BLaER1 treated with 17β-estradiol and CSF1 and Interleukin-3, amounts not matched to agents 10 nM and 100 nM (cell line): ENCODE results near the gene PLCB3.

Source experiments
- H3K27ac ChIP-seq, 11 experiments: shearing (Covaris generic); formaldehyde crosslinking; 2 replicates each; pipeline ENCODE4 v1.8.1; 2022
- H3K27me3 ChIP-seq, 11 experiments: shearing (Covaris generic); formaldehyde crosslinking; 2 replicates each; pipeline ENCODE4 v1.8.1; 2022
- H3K36me3 ChIP-seq, 11 experiments: shearing (Covaris generic); formaldehyde crosslinking; 2 replicates each; pipeline ENCODE4 v1.8.1; 2022
- H3K4me1 ChIP-seq, 10 experiments: shearing (Covaris generic); formaldehyde crosslinking; 2 replicates each; pipeline ENCODE4 v1.8.1; 2022
- H3K4me2 ChIP-seq, 11 experiments: shearing (Covaris generic); formaldehyde crosslinking; 2 replicates each; pipeline ENCODE4 v1.8.1; 2022
- H3K4me3 ChIP-seq, 10 experiments: shearing (Covaris generic); formaldehyde crosslinking; 2 replicates each; pipeline ENCODE4 v1.8.1; 2022
- H3K9ac ChIP-seq, 11 experiments: shearing (Covaris generic); formaldehyde crosslinking; 2 replicates each; pipeline ENCODE4 v1.8.1; 2022
- H3K9me3 ChIP-seq, 11 experiments: shearing (Covaris generic); formaldehyde crosslinking; replicated peaks in 1 of 11; 2 replicates each; pipeline ENCODE4 v1.8.1; 2022
- H4K20me1 ChIP-seq, 11 experiments: shearing (Covaris generic); formaldehyde crosslinking; 2 replicates each; pipeline ENCODE4 v1.8.1; 2022
- Cebpa-rat ChIP-seq, 11 experiments: shearing (Covaris generic); IDR thresholded peaks; 2 replicates each; pipeline ENCODE4 v1.8.1; 2022

PLCB3 gene

DNA sequence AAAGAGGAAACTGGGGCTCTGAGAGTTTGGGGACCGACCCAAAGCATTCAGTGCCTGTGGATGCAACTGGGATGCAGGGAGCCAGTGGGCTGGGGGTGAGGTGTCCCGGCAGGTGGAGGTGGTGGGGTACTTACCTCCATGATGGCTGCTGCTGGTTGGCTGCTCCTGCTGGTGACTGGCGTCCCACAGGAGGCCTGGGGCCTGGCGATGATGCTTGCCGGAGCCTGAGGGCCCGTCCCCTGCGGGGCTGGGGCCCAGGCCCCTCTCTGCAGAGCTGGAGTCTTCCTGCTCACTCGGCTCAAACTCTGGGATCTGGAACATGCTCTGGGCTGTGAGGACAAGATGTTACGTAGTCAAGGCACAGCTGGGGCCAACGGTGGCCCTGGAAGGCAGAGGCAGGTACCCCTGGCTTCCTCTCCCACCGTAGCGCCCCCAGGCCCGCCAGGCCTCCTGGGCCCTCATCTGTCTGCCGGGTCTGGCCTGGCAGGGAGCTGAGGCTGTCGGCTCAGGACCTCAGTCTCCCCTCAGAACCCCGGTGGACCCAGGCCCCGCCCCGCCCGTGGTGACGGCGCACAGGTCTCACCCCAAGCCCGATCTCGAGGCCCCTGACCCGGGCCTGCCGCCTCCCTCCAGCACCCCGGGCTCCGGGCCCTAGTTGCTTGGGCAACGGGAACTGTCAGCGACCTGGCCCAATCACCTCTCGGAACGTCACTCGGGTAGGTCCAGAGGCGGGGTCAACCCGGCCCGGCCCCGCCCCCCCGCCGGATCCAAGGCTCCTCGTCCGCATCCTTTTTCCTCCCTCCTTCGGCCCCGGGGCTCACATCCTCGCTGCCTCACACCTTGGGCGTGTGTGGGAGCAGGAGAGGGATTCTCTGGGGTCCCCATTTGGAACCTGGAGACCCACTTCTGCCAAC lies 33.0 kb downstream of the PLCB3 start, which contains the start of gene BAD:
BAD (minus strand) TSS at position 618 of the 914 bp plus-strand sequence; CDS start at position 321, 297 bp downstream.
- Histone ChIP-seq H3K27ac (peak within 1 kb of the TSS; percentile 77 to 94 (median 85)), H3K4me1 (peaks cover 25 to 31% (median 26%) of the 10 kb centered on the region in 10 experiments), H3K4me3 (peak within 1 kb of the TSS; percentile 61 to 90 (median 80)), H3K27me3 (peaks cover 2 to 7% (median 3%) of the 10 kb centered on the region in 11 experiments; a peak in 21 of 22 replicates), H3K9me3 (no peaks in the 10 kb centered on the region), H3K4me2 (peak within 1 kb of the TSS; percentile 92 to 100 (median 96)), H4K20me1 (peaks cover 0 to 15% (median 1%) of the 10 kb centered on the region in 11 experiments; a peak in 3 of 22 replicates), H3K9ac (peak within 1 kb of the TSS; percentile 80 to 92 (median 88)), H3K36me3 (peaks cover 0 to 26% (median 12%) of the 10 kb centered on the region in 11 experiments; a peak in 12 of 22 replicates)
- no peak for TF ChIP-seq Cebpa-rat (IDR thresholded peaks at IDR 0.05)

DNA sequence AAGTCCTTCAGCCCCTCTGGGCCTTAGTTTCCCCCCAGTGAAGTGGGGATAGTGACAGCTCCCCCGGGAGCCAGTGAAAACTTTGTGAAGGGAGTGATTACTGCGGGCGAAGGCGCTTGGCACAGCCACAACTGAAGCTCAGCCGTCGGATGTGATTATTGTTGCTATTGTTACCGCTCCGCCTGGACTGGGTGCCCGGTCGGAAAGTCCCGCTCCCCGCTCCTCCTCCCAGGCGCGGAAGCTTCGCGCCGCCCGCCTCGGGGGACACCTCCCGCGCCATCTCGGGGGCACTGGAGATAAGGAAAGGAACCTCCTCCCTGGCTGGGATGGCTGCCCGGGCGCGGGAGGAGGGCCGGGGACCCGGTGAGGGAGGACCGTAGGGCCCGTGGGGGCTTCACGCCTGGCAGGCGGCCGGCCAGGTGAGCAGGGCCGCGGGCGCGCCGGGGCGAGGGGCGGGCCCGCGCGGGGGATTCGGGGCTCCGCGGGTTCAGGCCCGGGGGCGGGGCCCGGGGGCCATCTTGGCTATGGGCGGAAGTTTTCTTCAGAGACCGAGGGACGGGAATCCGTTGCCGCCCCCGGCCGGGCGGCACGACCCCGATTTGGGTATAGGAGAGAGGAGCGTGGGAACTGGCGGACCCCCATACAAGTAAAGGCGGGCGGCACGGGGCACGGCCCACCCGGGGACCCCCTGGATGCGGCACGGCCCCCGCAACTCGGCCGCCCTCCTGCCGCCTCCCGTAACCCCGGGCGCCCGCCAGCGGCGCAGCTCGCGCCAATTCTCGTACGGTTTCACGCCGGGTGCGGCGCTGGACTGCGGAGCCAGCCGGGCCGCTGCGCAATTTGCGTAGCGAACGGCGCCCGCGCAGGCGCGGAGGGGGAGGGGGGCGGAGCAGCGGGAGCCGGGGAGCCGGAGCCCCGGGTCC lies 33.9 kb downstream of the PLCB3 start, which contains the start of gene GPR137:
GPR137 (plus strand) TSS at position 887 of the 923 bp plus-strand sequence. CDS start 677 bp downstream, outside the sequence.
- Histone ChIP-seq H3K4me3 (peak within 1 kb of the TSS; percentile 61 to 90 (median 80)), H3K9ac (peak within 1 kb of the TSS; percentile 80 to 92 (median 88)), H4K20me1 (peaks cover 0 to 25% (median 10%) of the 10 kb centered on the region in 11 experiments; a peak in 10 of 22 replicates), H3K27me3 (peaks cover 11 to 16% (median 12%) of the 10 kb centered on the region in 11 experiments), H3K36me3 (peaks cover 0 to 22% (median 10%) of the 10 kb centered on the region in 11 experiments; a peak in 12 of 22 replicates), H3K27ac (peak within 1 kb of the TSS; percentile 77 to 94 (median 85)), H3K9me3 (no peaks in the 10 kb centered on the region), H3K4me2 (peak within 1 kb of the TSS; percentile 94 to 100 (median 97)), H3K4me1 (peaks cover 25 to 31% (median 26%) of the 10 kb centered on the region in 10 experiments)
- TF ChIP-seq Cebpa-rat (IDR thresholded peaks at IDR 0.05): no peak

DNA sequence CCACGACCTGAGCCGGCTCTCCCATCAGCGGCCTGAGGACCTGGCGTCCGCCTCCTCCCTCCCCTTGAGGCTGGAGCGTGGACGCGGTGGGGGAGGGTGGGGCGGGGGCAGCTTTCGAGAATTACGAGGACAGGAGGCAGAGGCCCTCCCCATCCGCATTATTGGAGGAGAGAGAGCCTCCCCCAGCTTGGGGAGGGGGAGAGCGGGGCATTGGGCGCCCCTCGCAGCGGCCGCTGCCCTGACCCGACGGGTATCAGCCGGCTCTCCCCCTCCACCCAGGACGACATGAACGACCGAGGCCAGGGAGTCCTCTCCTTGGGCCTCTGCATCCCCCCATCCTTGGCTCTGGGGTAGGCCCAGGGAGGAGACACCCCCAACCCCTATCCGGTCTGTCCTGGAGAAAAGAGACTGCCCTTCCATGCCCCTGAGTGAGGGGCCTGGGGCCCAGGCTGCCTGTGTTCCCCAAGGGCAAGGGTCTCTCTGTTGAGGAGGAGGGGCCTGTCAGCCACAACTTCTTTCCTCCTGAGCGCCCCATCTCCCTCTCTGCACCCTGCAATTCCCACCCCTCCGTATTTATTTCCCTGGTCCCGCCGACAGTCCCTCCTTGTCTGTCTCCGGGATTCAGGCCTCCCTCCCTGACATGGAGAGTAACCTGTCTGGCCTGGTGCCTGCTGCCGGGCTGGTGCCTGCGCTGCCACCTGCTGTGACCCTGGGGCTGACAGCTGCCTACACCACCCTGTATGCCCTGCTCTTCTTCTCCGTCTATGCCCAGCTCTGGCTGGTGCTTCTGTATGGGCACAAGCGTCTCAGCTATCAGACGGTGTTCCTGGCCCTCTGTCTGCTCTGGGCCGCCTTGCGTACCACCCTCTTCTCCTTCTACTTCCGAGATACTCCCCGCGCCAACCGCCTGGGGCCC lies 34.8 kb downstream of the PLCB3 start:
- Histone ChIP-seq H3K9me3 (no peaks in the 10 kb centered on the region), H3K4me2 (peak overlapping the region; percentile 94 to 100 (median 97)), H4K20me1 (peaks cover 0 to 34% (median 19%) of the 10 kb centered on the region in 11 experiments; a peak in 14 of 22 replicates), H3K27me3 (peaks cover 21 to 25% (median 21%) of the 10 kb centered on the region in 11 experiments), H3K4me1 (peaks cover 25 to 31% (median 26%) of the 10 kb centered on the region in 10 experiments), H3K9ac (peak overlapping the region; percentile 80 to 92 (median 88)), H3K27ac (peak overlapping the region in 10 of 11 experiments; percentile 43 to 94 (median 84); a peak in 18 of 22 replicates), H3K36me3 (peaks cover 0 to 20% (median 10%) of the 10 kb centered on the region in 11 experiments; a peak in 12 of 22 replicates), H3K4me3 (peak overlapping the region; percentile 61 to 90 (median 80))
- TF ChIP-seq Cebpa-rat (IDR thresholded peaks at IDR 0.05): no peak

DNA sequence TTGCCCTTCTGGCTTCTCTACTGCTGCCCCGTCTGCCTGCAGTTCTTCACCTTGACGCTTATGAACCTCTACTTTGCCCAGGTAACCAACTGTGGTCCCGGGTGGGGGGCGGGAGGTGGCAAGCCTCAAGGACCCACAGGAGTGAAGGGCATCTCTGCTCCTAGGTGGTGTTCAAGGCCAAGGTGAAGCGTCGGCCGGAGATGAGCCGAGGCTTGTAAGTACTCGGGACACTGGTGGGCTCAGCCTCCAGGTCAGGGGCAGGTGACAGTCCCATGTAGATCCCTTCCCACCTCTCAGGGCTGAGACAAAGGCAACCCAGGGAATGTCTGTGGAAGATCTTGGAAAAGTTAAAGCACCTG lies 35.5 kb downstream of the PLCB3 start:
- Histone ChIP-seq H3K27me3 (peaks cover 27 to 32% (median 28%) of the 10 kb centered on the region in 11 experiments), H3K4me1 (peaks cover 27 to 37% (median 29%) of the 10 kb centered on the region in 10 experiments), H3K36me3 (peaks cover 0 to 15% (median 9%) of the 10 kb centered on the region in 11 experiments; a peak in 12 of 22 replicates), H3K9ac (peak overlapping the region in 3 of 11 experiments; percentile 13 to 89 (median 15); a peak in 6 of 22 replicates), H3K4me3 (no peak overlapping the region), H3K4me2 (peak overlapping the region; percentile 94 to 100 (median 97)), H3K27ac (no peak overlapping the region), H3K9me3 (no peaks in the 10 kb centered on the region), H4K20me1 (peaks cover 0 to 40% (median 26%) of the 10 kb centered on the region in 11 experiments; a peak in 16 of 22 replicates)
- TF ChIP-seq Cebpa-rat (IDR thresholded peaks at IDR 0.05): no peak

DNA sequence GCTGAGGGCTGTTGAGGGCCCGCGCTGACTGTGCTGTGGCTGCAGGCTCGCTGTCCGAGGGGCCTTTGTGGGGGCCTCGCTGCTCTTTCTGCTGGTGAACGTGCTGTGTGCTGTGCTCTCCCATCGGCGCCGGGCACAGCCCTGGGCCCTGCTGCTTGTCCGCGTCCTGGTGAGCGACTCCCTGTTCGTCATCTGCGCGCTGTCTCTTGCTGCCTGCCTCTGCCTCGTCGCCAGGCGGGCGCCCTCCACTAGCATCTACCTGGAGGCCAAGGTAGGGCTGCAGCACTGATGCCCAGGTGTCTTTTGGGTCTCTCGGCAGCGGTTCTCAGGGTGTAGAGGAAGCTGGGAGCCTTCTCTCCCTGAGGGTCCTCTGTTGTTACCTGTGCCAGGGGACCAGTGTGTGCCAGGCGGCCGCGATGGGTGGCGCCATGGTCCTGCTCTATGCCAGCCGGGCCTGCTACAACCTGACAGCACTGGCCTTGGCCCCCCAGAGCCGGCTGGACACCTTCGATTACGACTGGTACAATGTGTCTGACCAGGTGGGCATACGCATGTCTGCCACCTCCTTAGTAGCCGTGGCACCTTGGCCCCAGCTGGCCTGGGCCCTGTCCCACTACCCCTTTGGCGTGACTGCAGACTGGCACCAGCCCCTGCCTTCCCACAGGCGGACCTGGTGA lies 36.5 kb downstream of the PLCB3 start:
- Histone ChIP-seq H3K27me3 (peaks cover 37 to 42% (median 38%) of the 10 kb centered on the region in 11 experiments), H3K27ac (no peak overlapping the region), H3K4me2 (no peak overlapping the region), H3K4me1 (peaks cover 35 to 44% (median 38%) of the 10 kb centered on the region in 10 experiments), H3K9ac (peak overlapping the region in 1 of 11 experiments; percentile 15; a peak in 1 of 22 replicates), H3K4me3 (no peak overlapping the region), H3K9me3 (no peaks in the 10 kb centered on the region), H4K20me1 (peaks cover 0 to 50% (median 36%) of the 10 kb centered on the region in 11 experiments; a peak in 17 of 22 replicates), H3K36me3 (0 out of 22 replicates have a peak, but pooled peaks cover 0 to 5% (median 0%) of the 10 kb centered on the region in 11 experiments)
- TF ChIP-seq Cebpa-rat (IDR thresholded peaks at IDR 0.05): no peak

DNA sequence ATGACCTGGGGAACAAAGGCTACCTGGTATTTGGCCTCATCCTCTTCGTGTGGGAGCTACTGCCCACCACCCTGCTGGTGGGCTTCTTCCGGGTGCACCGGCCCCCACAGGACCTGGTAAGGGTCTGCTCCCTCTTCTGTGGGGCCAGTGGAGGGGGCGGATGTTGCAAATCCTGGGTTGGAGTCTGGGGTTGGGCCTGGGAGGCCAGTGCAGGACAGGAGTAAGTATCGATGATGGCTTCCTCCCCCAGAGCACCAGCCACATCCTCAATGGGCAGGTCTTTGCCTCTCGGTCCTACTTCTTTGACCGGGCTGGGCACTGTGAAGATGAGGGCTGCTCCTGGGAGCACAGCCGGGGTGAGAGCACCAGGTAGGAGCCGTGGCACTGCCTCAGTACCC lies 37.0 kb downstream of the PLCB3 start:
- Histone ChIP-seq H3K27me3 (peaks cover 43 to 48% (median 43%) of the 10 kb centered on the region in 11 experiments), H3K27ac (no peak overlapping the region), H3K9ac (no peak overlapping the region), H3K4me1 (peaks cover 31 to 40% (median 34%) of the 10 kb centered on the region in 10 experiments), H3K9me3 (no peaks in the 10 kb centered on the region), H3K4me3 (no peak overlapping the region), H3K4me2 (no peak overlapping the region), H4K20me1 (peaks cover 0 to 56% (median 41%) of the 10 kb centered on the region in 11 experiments; a peak in 17 of 22 replicates), H3K36me3 (no peaks in the 10 kb centered on the region)
- no peak for TF ChIP-seq Cebpa-rat (IDR thresholded peaks at IDR 0.05)

DNA sequence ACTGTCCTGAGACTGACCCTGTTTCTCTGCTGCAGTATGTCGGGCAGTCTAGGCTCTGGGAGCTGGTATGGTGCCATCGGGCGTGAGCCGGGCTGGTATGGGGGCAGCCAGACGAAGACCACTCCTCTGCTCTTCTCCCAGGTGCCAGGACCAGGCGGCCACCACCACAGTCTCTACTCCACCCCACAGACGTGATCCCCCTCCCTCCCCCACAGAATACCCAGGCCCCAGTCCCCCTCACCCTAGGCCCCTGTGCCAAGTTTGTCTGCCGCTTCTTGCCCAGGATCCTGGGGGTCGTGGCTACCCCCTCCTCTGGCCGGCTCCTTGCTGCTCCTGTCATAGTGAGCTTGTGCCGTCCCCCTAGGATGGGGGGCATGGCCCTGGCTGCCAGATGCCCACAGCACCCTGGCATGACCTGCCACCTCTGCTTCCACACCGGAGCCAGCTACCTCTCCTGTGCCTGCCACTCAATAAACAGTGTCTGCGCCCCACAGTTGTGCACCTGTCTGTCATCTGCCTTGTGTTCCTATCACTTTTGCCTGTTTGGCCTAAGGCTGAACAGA lies 37.8 kb downstream of the PLCB3 start:
- H3K4me1 ChIP-seq: peaks cover 24 to 33% (median 27%) of the 10 kb centered on the region in 10 experiments
- no peak for TF ChIP-seq Cebpa-rat (IDR thresholded peaks at IDR 0.05)
- H3K9me3 ChIP-seq: no peaks in the 10 kb centered on the region
- H3K27me3 ChIP-seq: peaks cover 50 to 55% (median 51%) of the 10 kb centered on the region in 11 experiments
- no peak overlapping the region for H3K4me2 ChIP-seq
- no peaks in the 10 kb centered on the region for H3K36me3 ChIP-seq
- peaks cover 0 to 63% (median 45%) of the 10 kb centered on the region in 11 experiments; a peak in 17 of 22 replicates for H4K20me1 ChIP-seq
- H3K9ac ChIP-seq: no peak overlapping the region
- H3K27ac ChIP-seq: no peak overlapping the region
- H3K4me3 ChIP-seq: no peak overlapping the region
